ENCODE measurements around the gene QSOX1.

The QSOX1 gene

DNA sequence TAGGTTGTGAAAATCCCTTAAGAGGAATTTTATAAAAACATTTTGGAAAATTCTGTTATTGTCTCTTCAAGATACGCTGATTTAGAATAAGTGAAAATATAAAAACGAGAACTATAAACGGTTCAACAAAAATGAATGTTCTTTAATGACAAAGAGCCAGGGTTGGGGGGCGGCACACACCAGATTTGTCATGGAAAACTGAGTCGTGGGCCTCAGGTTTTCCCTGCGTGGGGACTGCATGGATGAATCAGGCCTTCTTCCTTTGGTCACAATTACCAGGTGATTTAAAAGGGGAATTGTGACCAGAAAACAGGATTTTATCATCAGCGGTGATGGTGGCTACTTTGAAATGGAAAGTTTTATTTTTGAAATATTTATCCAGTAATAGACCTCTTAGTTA, 84.0 kb downstream of the QSOX1 start:
- DNase-seq: no peak

DNA sequence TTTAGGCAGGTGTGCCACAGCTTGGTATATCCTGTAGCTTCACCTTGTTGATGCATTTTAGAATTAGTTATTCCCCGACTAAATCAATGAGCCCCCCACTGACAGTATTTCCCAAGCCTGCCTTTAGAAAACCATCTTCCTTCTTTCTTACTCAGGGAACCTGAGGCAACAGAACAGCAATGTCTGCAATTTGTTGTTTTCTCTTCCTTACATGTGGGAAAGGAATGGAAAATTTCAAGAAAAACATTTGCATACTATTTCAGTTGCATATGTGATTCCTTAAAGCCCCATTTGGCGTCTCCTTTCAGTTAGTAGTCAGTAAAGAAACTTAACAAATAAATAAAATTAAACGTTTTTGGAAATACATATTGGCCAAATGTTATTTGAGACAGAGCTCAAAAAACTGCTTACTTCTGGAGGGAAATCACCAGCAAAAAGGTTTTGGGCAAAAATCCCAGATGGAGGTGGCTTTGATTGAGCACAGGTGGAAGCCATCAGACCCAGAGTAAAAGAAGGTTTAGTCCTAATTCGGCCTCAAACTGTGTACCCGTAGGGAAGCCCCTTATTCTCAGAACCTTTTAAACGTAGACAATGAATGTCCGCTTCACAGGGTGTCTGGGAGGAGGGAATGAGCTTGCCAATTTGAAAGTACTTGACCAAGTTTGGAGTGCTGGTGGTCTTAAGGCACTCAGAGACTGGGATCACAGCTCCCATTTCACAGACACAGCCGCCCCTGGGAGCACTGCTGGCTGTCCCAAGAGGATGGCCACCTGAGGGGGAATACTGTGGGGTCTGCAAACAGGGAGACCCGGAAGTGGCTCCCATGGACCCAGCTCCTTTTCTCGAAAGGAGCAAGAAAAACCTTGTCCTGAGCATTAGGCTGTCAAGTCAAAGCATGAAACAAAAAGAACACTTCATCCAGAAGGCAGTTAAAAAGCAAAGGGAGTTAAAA, 84.8 kb downstream of the QSOX1 start:
- no peak for DNase-seq

DNA sequence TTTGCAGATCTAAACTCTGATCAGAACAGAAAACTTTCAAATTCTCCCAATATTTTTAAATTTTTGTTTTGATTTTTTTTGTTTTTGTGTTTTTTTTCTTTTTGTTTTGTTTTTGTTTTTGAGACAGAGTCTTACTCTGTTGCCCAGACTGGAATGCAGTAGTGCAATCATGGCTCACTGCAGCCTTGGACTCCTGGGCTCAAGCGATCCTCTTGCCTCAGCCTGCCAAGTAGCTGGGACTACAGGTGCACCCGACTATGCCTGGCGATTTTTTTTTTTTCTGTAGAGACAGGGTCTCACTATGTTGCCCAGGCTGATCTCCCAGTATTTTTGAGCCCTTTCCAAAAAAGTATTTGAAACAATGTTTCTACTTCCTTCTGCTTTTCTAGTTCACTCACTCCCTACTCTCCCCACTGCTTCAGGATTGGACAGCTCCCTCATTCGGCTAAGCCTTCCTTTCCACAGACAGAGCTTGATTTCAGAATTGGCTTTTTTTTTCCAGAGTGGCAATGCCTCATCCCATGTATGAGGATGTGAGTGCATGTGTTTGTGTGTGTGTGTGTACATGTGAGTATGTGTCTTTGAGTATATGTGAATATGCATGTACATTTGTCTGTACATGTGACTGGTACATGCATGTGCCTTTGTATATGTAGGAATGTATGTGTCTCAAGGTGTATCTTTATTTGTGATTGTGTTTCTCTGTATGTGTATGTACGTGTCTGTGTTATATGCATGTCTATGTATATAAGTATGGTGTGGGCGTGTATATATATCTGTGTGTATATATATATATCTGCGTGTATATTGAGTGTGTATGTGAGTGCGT, 87.3 kb downstream of the QSOX1 start:
- DNase-seq: no peak

DNA sequence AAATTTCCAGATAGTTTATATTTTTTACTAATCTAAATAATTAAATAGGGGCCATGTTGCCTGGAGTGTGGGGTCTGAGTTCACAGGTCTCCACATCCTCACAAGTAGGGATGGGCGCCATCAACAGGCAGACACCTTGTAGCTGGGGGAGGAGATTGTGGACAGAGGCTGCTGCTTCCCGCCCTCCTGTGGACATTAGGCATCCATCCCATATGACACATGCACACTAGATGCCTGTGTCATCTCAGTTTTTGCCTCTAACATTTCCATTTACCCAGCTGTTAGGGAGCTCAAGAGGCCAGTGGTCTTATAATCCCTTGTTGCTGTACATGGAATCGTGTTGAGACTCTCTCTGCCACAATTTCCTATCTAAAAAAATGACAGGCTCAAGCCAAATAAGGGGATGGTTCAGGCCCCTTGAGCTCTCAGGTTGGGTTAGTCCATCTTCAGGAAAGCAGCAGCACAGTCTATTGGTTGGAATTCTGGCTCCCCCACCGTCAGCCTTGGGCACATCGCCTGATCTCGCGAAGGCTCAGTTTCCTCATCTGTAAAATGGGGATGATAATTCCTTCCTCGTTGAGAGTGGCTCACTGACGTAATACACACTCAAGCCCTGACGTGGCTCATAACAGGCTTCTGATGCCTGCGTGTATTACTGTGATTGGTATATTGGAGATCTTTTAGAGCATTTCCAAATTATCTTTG, 89.0 kb downstream of the QSOX1 start:
- DNase-seq: no peak

DNA sequence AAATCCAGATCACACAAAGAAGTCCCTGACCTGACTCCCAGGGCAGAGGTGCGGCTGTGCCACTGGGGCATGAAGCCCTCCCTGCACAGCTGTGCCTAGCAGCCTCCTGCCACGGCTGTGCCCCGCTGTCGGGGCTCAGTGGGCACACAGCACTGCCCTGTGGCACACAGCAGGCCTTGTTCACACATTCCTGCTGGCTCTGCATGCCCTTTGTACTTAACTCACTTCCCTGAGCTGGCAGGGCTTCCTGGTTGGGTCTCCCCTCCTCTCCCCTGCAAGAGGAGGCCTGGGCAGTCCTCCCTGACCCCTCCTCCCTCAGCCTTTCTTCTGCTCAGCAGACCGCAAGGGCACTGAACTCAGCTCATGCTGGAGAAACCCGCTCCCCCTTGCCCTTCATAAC, 90.2 kb downstream of the QSOX1 start:
- no peak for DNase-seq

DNA sequence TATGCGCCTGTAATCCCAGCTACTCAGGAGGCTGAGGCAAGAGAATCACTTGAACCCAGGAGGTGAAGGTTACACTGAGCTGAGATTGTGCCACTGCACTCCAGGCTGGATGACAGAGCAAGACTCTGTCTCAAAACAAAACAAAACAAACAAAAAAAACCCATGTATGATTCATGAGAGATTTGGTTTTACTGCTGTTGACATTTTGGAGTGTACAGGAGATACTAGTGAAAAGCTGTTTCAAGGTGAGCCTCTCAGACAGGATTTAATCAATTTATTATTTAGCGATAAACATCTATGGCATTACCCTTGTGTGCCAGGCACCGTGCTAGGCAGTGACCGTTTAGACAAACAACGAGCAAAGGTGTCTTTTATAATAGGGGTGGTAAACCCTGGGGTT, 91.9 kb downstream of the QSOX1 start:
- no peak for DNase-seq

DNA sequence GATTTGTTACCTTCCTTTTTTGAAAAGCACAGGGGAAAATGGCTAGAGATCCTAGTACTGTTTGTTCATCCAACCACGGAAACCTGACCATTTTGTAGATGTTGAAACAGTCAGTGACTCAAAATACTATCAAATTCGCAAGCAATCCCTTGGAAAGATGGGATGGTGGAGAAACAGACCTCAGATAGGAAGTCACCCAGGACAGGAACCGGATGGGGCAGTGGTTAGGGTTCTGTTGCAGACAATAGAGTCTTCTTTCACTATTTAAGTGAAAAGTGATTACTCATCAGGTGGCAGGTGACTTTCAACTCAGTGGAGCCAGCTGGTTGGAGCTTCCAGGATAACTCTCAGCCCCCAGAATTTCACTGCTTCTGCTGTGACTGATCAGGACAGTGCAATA, 92.4 kb downstream of the QSOX1 start:
- no peak for DNase-seq

DNA sequence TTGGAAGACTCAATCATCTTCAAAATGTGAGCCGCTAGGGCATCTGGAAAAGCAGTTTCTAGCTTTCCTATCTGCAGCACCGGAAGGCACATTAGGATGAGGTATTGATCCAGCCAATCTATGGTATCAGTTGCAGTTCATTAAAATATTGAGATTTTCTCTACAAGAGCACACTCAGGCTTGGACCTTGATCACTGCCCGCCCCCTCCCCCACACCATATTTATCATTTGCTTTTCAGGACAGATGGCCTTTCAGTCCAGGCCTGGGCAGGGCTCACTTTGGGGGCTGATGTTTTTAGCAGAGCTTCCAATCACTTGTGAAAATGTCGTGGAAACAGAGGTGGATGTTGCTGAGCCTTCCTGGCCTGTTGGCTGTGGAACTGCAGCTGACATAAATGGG, 92.9 kb downstream of the QSOX1 start:
- DNase-seq: no peak

DNA sequence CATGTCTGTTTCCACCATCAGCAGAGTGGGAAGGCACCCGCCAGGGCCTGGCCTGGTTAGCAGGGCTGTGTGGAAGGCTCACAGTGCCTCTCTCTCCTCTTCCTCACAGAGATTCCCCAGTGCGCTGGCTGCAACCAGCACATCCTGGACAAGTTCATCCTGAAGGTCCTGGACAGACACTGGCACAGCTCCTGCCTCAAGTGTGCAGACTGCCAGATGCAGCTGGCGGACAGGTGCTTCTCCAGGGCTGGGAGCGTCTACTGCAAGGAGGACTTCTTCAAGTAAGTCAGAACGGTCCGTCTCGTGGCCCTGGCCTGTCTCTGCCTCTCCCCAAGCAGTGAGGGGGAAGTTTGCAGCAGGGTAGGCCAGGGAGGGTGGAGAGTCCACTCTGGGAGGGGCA, 93.5 kb downstream of the QSOX1 start:
- no peak for DNase-seq

DNA sequence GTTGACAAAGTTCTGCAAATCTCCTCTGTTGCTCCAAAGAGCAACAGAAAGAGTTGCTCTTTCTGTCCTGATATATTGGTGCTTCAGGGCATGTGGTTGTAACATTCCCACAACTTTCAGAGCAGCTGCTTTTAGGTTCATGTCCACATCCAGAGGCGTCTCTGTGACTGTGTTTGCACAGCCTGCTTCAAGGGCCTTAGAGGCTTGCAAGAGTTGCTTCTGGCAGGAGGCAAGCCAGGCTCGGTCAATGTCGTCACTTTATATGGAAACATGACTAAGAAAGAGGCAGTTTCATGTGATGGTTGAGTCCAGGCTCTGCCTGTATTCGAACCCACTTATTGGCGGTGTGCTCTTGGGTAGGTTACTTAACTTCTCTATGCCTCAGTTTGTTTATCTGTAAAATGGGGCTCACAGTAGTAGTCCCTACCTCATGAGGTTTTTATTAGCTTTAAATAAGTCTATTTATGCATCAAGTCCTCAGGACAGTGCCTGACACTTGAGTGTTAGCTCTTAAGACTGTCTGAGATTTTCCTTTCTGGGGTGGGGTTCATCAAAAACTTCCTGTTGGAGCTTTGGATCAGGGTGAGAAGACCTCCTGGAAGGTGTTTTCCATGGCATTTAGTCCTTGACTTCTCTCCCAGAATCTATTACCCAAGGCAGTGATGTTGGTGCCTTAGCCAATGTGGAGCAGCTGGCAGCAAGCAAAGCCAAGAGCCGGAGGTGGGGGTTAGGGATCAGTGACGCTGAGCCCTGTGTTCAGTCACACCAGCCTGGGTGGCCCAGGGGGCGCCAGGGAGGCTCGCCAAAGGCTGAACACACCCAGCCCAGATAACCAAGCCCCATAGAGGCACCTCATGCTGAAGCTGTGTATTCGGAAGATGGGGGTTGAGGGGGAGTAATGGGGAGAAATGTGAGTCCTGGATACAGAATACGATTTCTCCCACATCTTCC, 94.3 kb downstream of the QSOX1 start:
- DNase-seq: peak; percentile 32

DNA sequence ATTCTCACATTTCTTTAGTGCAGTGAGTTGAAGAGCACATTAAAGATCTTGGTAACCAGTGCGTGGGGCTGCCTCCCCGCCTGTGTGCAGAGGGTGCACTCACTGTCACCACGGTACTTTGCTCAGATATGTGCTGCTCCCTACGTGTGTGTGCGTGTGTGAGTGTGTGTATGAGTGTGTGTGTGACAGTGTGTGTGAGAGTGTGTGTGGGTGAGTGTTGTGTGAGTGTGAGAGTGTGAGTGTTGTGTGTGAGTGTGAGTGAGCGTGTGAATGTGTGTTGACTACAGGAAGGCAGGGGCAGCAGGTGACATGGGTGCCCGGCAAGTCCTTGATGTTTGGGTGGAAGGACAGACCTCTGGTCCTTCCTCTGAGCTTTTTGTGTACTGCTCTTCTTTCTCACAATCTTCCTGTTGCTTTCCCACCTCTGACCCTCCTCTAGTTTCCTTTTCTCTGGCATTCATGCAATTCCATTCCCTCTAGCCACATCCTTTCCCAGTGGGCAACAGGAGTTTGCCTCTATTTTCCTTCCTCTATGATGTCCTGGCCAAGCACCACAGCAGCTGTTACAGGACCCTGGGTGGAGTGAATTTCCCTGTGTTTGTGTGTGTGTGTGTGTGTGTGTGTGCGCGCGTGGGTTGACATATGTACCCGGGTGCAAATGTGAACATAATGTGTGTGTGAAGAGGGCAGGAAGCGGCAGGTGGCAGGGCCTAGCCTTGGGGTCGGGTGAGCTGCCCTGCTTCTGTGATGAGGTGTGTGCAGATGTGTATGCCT, 95.2 kb downstream of the QSOX1 start:
- no peak for DNase-seq

DNA sequence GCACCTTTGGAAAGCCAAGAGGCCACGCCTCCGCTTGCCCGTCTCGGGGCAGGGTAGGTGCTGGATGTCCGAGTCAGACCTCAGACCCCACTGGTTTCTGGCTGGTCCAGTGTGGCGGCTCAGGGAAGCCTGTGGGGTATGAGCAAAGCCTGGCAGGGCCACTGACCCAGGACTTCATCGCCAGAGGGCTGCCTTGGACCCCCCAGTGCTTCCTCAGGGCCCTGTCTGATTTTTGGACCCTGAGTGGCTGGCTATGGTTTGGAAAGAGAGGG, 95.8 kb downstream of the QSOX1 start:
- DNase-seq: no peak

DNA sequence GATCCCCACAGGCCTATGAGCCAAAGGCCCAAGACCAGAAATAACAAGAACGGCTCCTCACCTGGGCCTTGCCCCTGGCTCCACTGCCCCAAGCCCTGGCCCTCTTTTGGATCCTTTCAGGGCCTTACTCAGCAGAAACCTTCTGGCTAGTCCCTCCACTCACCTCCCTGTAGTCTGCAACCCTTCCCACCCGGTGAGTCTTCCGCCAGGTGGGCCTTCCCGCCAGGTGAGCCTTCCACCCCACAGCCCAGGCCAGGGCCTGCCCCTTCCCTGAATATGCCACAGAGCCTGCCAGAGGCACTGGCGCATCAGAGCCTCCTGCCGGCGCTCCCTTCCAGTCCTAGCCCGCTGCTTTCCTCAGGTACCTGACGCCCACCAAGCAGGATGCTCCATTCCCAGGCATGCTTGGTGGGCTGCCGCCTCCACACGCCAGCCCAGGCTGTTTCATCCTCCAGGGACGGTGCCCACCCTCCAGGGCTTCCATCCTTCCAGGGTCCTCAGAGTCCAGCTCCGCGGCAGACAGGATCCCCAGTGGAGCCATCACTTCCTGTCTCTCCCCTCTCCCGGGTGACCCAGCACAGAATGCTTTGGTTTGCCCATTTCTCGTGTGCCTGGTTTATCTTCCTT, 96.3 kb downstream of the QSOX1 start:
- no peak for DNase-seq

DNA sequence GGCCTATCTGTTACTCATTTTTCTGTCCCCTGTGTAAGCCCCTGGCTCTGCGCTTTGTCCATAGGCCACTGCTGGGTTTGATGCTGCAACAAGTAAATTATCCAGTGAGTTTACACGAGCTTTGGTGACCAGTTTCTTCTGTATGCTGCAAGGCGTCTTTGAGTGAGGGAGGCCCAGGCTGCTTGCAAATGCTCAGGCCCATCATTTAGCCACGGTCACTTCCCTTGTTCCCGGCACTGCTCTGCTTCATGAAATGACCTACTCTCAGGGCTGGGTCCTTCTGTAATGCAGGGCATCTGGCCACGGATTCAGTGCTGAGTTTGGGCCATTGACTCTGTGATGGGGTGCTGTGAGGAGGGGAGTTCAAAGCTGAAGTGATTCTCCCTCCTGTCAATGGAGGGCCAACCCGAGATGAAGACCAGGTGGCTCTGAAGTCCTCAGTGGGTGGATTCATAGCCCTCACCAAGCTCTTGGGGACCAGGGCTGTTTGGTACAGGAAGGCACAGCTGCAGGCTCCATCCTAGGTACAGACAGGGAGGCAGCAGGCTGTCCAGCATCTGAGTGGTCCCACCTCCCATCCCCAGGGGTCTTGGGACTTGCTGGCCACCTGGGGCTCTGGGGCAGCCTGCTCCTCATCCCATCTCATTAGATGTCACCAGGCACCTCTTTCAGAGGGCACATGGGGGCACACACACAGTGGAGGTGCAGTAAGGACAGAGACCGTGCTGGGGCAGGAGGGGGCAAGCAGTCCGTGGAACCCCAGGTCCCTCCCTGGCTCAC, 97.0 kb downstream of the QSOX1 start:
- no peak for DNase-seq

DNA sequence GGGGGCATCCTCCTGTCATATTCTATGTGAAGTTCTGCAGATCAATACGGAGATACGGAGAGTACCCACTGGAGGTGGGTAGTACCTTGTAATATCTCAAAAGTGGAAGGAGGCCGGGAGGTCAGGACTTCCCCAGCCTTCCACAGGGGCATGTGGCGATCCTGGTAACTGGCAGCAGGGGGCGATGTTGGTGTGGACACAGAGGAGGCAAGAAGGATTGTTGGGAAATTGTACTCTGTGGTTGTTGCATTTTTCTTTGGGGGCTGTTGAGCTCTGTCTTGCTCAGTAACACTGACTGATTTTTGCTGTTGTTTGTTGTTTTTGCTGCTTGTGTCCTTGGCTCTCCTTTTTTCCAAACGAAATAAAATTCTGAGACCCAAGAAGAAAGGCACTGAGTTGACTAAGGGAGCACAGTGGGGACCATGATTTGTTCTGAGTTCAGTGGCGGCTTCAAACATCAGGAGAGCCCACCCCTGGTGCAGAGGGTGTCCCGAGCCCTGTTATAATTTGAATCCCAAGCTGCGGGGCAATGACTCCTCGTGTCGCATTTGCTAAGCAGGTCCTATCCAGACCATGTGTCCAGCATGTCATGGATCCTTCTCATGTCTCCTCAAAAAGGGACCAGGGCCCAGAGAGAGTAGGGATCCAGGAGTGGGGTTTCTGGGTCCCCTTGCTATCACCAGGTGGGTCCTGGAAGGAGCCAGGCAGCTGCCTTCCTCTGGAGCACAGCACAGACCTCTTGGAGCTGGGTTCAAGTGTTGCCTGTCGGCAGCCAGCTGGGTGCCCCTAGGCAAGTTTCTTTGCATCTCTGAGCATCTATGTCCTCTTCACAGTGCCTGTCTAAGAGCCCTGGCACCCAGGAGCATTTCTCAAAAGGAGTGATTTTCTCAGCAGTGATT, 98.2 kb downstream of the QSOX1 start:
- peak; percentile 33 for DNase-seq
